Suprapubic skin (tissue), 3 donors: Measurements from ENCODE around the gene MMP19.

ENCODE experiments used
- EP300 ChIP-seq: sonication (generic); formaldehyde crosslinking; IDR thresholded peaks from one replicate; pipeline ENCODE4 v1.6.1; 2017; ENCODE audit warnings: antibody characterized with exemption
- TF ChIP-seq, protein P1 (sequence below), 2 donors: fragments of 200-600 bp in 1 of 2; fragments of 450-650 bp in 1 of 2; sonication (generic) in 1 of 2; IDR thresholded peaks; one replicate each; pipeline ENCODE4 v1.5.1; 2016 to 2019; ENCODE audit warnings: antibody characterized with exemption in 2 of 2, mild to moderate bottlenecking in 1 of 2, moderate library complexity in 1 of 2

DNA sequence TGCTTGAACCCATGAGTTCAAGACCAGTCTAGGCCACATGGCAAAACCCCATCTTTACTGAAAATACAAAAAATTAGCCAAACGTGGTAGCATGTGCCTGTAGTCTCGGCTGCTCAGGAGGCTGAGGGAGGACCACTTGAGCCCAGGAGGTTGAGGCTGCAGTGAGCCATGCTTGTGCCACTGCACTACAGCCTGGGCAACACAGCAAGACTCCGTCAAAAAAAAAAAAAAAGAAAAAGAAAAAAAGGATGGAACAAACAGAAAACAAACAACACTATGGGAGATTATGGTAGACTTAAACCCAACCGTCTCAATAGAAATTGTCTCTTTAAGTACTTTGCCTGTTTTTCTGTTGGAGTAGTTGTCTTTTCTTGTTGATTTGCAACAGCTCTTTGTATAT lies 48.6 kb upstream of the MMP19 start:
- TF ChIP-seq, protein P1, sequence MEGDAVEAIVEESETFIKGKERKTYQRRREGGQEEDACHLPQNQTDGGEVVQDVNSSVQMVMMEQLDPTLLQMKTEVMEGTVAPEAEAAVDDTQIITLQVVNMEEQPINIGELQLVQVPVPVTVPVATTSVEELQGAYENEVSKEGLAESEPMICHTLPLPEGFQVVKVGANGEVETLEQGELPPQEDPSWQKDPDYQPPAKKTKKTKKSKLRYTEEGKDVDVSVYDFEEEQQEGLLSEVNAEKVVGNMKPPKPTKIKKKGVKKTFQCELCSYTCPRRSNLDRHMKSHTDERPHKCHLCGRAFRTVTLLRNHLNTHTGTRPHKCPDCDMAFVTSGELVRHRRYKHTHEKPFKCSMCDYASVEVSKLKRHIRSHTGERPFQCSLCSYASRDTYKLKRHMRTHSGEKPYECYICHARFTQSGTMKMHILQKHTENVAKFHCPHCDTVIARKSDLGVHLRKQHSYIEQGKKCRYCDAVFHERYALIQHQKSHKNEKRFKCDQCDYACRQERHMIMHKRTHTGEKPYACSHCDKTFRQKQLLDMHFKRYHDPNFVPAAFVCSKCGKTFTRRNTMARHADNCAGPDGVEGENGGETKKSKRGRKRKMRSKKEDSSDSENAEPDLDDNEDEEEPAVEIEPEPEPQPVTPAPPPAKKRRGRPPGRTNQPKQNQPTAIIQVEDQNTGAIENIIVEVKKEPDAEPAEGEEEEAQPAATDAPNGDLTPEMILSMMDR (IDR thresholded peaks at IDR 0.05), result no peak
- no peak for TF ChIP-seq EP300
